K562 (cell line): Measurements from ENCODE around the gene SMAP2. TPM values are rescaled to one million over a fixed set of nuclear protein-coding genes. Genes with fewer than 3 reads are reported as not detected.

Experiments
- ARNT ChIP-seq, 2 experiments: fragments of 450-650 bp; IDR thresholded peaks; 2 replicates each; pipeline ENCODE4 v1.6.1; 2016; ENCODE audit warnings: mild to moderate bottlenecking in 1 of 2
- ATF7 ChIP-seq: fragments of 450-650 bp; IDR thresholded peaks from 2 replicates; pipeline ENCODE4 v1.7.1; 2014; ENCODE audit warnings: mild to moderate bottlenecking, moderate library complexity
- EP300 ChIP-seq: IDR thresholded peaks from 2 replicates; pipeline ENCODE4 v1.6.1; 2012; ENCODE audit warnings: low read length, improper control_type of control experiment
- HCFC1 ChIP-seq: IDR thresholded peaks from 2 replicates; pipeline ENCODE4 v1.6.1; 2012; ENCODE audit warnings: low read depth, low read length, improper control_type of control experiment
- KLF6 ChIP-seq: fragments of 250-450 bp; sonication (Bioruptor Pico); IDR thresholded peaks from 2 replicates; pipeline ENCODE4 v1.4.0; 2020; ENCODE audit warnings: mild to moderate bottlenecking, moderate library complexity, borderline replicate concordance
- MAFF ChIP-seq: IDR thresholded peaks from 2 replicates; pipeline ENCODE4 v1.6.1; 2012; ENCODE audit warnings: low read length, improper control_type of control experiment
- MAZ ChIP-seq, 2 experiments: fragments of 450-650 bp in 1 of 2; sonication (generic) in 1 of 2; formaldehyde crosslinking; IDR thresholded peaks in 1 of 2; conservative IDR thresholded peaks in 1 of 2; 2 replicates each; pipeline versions ENCODE4 v1.4.0 to v1.5.0; 2020; ENCODE audit warnings: mild to moderate bottlenecking in 1 of 2, missing genetic modification reagents in 1 of 2
- NCOA2 ChIP-seq, 2 experiments: fragments of 450-650 bp; IDR thresholded peaks; 2 replicates each; pipeline ENCODE4 v1.6.1; 2018; ENCODE audit warnings: mild to moderate bottlenecking in 2 of 2, moderate library complexity in 1 of 2; ENCODE audit not compliant: partially characterized antibody in 2 of 2
- RUNX1 ChIP-seq: sonication (generic); IDR thresholded peaks from 2 replicates; pipeline ENCODE4 v1.6.1; 2016; ENCODE audit warnings: antibody characterized with exemption, low read depth
- SMARCC2 ChIP-seq: fragments of 450-650 bp; IDR thresholded peaks from 2 replicates; pipeline ENCODE4 v1.6.1; 2017; ENCODE audit warnings: antibody characterized with exemption, moderate library complexity, mild to moderate bottlenecking, low read depth
- STAT6 ChIP-seq: sonication (generic); formaldehyde crosslinking; IDR thresholded peaks from 2 replicates; pipeline ENCODE4 v1.8.1; 2023; ENCODE audit warnings: mild to moderate bottlenecking, missing genetic modification reagents
- TAF7 ChIP-seq: fragments of 450-650 bp; IDR thresholded peaks from 2 replicates; pipeline ENCODE4 v1.6.1; 2016; ENCODE audit warnings: missing genetic modification characterization, missing compliant biosample characterization
- TCF7L2 ChIP-seq: fragments of 150-350 bp; IDR thresholded peaks from 2 replicates; pipeline ENCODE4 v1.6.1; 2016; ENCODE audit warnings: low read depth, mild to moderate bottlenecking, low read length, moderate library complexity
- THRAP3 ChIP-seq: fragments of 450-650 bp; IDR thresholded peaks from 2 replicates; pipeline ENCODE4 v1.6.1; 2016; ENCODE audit warnings: mild to moderate bottlenecking, inconsistent platforms, borderline replicate concordance
- ZNF140 ChIP-seq: fragments of 250-450 bp; sonication (Bioruptor Pico); IDR thresholded peaks from 2 replicates; pipeline ENCODE4 v1.8.0; 2021; ENCODE audit warnings: moderate library complexity, mild to moderate bottlenecking, inconsistent platforms
- ZNF384 ChIP-seq: IDR thresholded peaks from 2 replicates; pipeline ENCODE4 v1.6.1; 2012; ENCODE audit warnings: low read depth, low read length, improper control_type of control experiment
- ZNF57 ChIP-seq: fragments of 450-650 bp; formaldehyde crosslinking; IDR thresholded peaks from 2 replicates; pipeline ENCODE4 v1.4.0; 2020; ENCODE audit warnings: mild to moderate bottlenecking, moderate library complexity
- ZNF586 ChIP-seq: fragments of 450-650 bp; formaldehyde crosslinking; conservative IDR thresholded peaks from 2 replicates; pipeline ENCODE4 v1.4.0; 2020; ENCODE audit warnings: mild to moderate bottlenecking, moderate library complexity
- ZSCAN29 ChIP-seq: fragments of 450-650 bp; IDR thresholded peaks from 2 replicates; pipeline ENCODE4 v1.6.1; 2017
- polyA plus RNA-seq, 8 experiments: library from polyadenylated mRNA; depleted of rRNA in 4 of 8; stranded (reverse) in 5 of 8; unstranded in 3 of 8; fragments of >200 nt; fragmentation: Nextera tagmentation in 2 of 8; fragmentation: Illumina TruSeq in 1 of 8; extraction: Ambion mirVana in 2 of 8; extraction: Trizol in 1 of 8; gene quantifications; 2 replicates each; pipeline versions ENCODE4 v1.2.1 to v1.2.3, GENCODE V29; 2011 to 2014; ENCODE audit warnings: inconsistent platforms in 1 of 8, missing spikeins in 1 of 8
- total RNA-seq, 7 experiments: library from RNA; depleted of rRNA in 6 of 7; stranded (reverse); fragments of >200 nt in 6 of 7; fragmentation: Illumina TruSeq in 2 of 7; extraction: Trizol in 2 of 7; gene quantifications; 2 replicates each; pipeline versions ENCODE4 v1.2.1 to v1.2.3, GENCODE V29; 2011 to 2021; ENCODE audit warnings: low replicate concordance in 1 of 7
- TF ChIP-seq, protein P1 (sequence below): sonication (generic); formaldehyde crosslinking; IDR thresholded peaks from 2 replicates; pipeline ENCODE4 v1.5.0; 2020; ENCODE audit warnings: missing genetic modification reagents
- TF ChIP-seq, protein P2 (sequence below): fragments of 250-450 bp; sonication (Bioruptor Pico); IDR thresholded peaks from 2 replicates; pipeline ENCODE4 v1.4.0; 2020; ENCODE audit warnings: mild to moderate bottlenecking
- TF ChIP-seq, protein P3 (sequence below): fragments of 450-650 bp; IDR thresholded peaks from 2 replicates; pipeline ENCODE4 v1.7.0; 2016; ENCODE audit warnings: borderline replicate concordance

Gene SMAP2
- total and polyA plus RNA-seq, 9 of the 15 experiments (the other 6 are each of a cell fraction or from before 2014, with no cell fraction given) = 38.7 to 212 (median 94.1) TPM

DNA sequence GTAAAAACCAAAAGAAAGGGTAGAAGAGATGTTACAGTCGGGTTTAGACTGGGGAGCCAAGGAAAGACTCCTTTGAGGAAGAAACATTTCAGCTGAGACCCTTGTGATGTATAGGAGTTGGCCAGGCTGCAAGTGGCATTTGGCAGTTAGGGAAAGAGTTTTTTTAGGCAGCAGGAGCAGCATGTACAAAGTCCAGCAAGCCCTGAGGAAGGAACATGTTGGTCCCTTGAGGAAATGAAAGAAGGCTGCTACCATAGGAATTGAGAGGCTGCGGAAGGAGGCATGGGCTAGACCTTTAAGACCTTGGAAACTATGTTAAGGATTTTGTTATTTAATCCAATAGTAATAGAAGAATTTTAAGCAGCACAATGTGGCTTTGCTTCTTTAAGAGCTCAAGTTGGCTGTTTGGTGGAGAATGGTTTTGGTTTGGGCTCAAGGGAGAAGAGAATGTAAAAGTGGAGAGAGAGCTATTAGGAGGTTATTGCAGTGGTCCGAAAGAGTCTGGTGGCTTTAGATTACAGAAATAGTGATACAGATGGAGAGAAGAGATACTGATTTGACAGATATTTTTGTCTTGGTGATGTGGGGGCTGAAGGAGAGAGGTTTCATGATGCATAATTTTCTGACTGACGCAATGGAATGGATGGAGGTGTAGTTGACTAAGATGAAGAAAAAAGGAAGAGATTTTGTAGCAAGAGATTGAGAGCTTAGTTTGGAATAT is 26.6 kb downstream of the SMAP2 start (continued):
- TF ChIP-seq STAT6 (CRISPR knock-in tag) (no peak), EP300 (peak; percentile 94), HCFC1 (no peak), NCOA2 (IDR thresholded peaks at IDR 0.05; ENCODE audit: partially characterized antibody in 2 of 2) (peak in 1 of 2 experiments; percentile 25), ZSCAN29 (no peak), TAF7 (tag) (no peak), ZNF586 (CRISPR knock-in tag) (no peak), MAFF (no peak), RUNX1 (no peak), ARNT (IDR thresholded peaks at IDR 0.05) (peak in 1 of 2 experiments; percentile 95; a peak in 2 of 4 replicates), MAZ (CRISPR knock-in tag; conservative IDR thresholded peaks at IDR 0.05 in 1 of 2, IDR thresholded peaks at IDR 0.05 in 1 of 2) (peak; percentile 49 to 87; a peak in 2 of 4 replicates), ZNF140 (CRISPR knock-in tag) (no peak), KLF6 (CRISPR knock-in tag) (no peak), ATF7 (peak; percentile 81; the same call in 1 of the 2 replicates), TCF7L2 (no peak), ZNF57 (CRISPR knock-in tag) (no peak), ZNF384 (no peak), THRAP3 (peak; percentile 52; the same call in 1 of the 2 replicates), SMARCC2 (peak; percentile 80; the same call in 1 of the 2 replicates)
- TF ChIP-seq, protein P1, sequence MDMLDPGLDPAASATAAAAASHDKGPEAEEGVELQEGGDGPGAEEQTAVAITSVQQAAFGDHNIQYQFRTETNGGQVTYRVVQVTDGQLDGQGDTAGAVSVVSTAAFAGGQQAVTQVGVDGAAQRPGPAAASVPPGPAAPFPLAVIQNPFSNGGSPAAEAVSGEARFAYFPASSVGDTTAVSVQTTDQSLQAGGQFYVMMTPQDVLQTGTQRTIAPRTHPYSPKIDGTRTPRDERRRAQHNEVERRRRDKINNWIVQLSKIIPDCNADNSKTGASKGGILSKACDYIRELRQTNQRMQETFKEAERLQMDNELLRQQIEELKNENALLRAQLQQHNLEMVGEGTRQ (CRISPR knock-in tag) = no peak
- TF ChIP-seq, protein P2, sequence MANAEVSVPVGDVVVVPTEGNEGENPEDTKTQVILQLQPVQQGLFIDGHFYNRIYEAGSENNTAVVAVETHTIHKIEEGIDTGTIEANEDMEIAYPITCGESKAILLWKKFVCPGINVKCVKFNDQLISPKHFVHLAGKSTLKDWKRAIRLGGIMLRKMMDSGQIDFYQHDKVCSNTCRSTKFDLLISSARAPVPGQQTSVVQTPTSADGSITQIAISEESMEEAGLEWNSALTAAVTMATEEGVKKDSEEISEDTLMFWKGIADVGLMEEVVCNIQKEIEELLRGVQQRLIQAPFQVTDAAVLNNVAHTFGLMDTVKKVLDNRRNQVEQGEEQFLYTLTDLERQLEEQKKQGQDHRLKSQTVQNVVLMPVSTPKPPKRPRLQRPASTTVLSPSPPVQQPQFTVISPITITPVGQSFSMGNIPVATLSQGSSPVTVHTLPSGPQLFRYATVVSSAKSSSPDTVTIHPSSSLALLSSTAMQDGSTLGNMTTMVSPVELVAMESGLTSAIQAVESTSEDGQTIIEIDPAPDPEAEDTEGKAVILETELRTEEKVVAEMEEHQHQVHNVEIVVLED = no peak
- TF ChIP-seq, protein P3, sequence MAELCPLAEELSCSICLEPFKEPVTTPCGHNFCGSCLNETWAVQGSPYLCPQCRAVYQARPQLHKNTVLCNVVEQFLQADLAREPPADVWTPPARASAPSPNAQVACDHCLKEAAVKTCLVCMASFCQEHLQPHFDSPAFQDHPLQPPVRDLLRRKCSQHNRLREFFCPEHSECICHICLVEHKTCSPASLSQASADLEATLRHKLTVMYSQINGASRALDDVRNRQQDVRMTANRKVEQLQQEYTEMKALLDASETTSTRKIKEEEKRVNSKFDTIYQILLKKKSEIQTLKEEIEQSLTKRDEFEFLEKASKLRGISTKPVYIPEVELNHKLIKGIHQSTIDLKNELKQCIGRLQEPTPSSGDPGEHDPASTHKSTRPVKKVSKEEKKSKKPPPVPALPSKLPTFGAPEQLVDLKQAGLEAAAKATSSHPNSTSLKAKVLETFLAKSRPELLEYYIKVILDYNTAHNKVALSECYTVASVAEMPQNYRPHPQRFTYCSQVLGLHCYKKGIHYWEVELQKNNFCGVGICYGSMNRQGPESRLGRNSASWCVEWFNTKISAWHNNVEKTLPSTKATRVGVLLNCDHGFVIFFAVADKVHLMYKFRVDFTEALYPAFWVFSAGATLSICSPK = no peak
